Activated T-cell treated with anti-CD3 and anti-CD28 coated beads, Interleukin-2, amount 50 U/mL, for 4 hours (primary cell): ENCODE results near the gene COX19. TPM values are rescaled to one million over a fixed set of nuclear protein-coding genes. Genes with fewer than 3 reads are reported as not detected.
A peak's percentile ranks its signal among the peaks of the same experiment; 100 is the strongest.

Experiments
- ATAC-seq, 2 donors: fragments of 200-7000 bp; cut with Tn5 transposase; one replicate each; pipeline ENCODE4 v1.10.0; 2021
- DNase-seq: peaks from one replicate; pipeline ENCODE4 v3.0.0-alpha.2; 2020
- H3K27me3 Mint-ChIP-seq: one replicate; pipeline ENCODE4 v1.8.0; 2021; ENCODE audit warnings: low read depth, mixed read lengths
- H3K36me3 Mint-ChIP-seq: one replicate; pipeline ENCODE4 v1.8.0; 2022; ENCODE audit warnings: mixed read lengths; ENCODE audit not compliant: insufficient read depth
- H3K4me1 Mint-ChIP-seq: one replicate; pipeline ENCODE4 v1.8.0; 2021; ENCODE audit warnings: low read depth, mixed read lengths
- H3K4me3 Mint-ChIP-seq: one replicate; pipeline ENCODE4 v1.8.0; 2021; ENCODE audit warnings: mild to moderate bottlenecking, moderate library complexity, mixed read lengths
- H3K9me3 Mint-ChIP-seq: one replicate; pipeline ENCODE4 v1.8.0; 2021; ENCODE audit warnings: mixed read lengths
- total RNA-seq, 3 donors: library from RNA; stranded (reverse); gene quantifications; one replicate each; pipeline ENCODE4 v1.2.1, GENCODE V29; 2021

The COX19 gene
- total RNA-seq, 3 donors from 2014 or later = 17.5 to 19.0 (median 18.9) TPM

DNA sequence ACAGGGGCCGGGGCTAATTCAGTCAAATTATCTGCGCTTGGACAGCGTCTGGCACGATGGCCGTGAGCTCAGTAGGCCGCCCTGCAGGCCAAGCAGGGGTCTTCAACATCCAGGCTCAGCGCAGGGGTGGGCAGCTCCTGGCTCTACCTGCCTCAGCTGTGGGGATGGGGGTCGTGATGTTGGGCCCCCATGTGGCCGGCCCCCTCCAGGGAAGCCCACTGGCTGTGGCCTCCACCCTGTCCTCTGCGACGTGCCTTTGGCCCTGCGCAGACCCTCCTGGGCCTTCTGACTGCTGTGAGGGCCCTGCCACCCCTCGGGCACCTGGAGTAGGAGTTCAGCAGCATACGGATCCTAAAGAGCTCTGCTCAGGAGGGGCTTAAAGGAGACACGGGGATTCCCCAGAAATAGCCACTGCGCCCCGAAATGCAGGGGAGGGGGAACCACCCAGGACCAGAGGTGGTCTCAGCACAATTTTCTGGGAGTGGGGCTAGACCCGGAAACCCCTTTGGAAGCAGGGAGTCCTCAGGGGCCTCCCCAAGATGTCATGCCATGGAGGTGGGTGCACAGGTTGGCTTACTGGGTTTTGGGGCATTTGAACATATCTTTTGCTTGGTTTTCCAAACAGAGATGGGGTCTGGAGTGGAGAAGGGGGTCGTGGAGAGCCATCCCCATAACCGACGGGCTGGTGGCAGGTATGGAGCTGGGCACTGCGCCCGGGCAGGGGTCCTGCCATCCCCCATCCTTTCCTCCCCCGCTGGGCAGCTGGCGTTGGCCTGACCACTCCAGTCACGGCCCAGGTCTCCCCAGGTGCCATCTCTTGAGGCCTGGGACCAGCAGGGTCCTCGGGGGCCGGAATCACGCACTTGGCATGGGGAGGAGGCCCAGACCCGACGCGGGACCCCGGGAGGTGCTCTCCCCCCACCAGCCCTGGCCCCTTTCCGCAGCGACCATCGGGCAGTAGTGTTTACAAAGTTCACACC, 16.8 kb downstream of the COX19 start:
- no peak for DNase-seq

DNA sequence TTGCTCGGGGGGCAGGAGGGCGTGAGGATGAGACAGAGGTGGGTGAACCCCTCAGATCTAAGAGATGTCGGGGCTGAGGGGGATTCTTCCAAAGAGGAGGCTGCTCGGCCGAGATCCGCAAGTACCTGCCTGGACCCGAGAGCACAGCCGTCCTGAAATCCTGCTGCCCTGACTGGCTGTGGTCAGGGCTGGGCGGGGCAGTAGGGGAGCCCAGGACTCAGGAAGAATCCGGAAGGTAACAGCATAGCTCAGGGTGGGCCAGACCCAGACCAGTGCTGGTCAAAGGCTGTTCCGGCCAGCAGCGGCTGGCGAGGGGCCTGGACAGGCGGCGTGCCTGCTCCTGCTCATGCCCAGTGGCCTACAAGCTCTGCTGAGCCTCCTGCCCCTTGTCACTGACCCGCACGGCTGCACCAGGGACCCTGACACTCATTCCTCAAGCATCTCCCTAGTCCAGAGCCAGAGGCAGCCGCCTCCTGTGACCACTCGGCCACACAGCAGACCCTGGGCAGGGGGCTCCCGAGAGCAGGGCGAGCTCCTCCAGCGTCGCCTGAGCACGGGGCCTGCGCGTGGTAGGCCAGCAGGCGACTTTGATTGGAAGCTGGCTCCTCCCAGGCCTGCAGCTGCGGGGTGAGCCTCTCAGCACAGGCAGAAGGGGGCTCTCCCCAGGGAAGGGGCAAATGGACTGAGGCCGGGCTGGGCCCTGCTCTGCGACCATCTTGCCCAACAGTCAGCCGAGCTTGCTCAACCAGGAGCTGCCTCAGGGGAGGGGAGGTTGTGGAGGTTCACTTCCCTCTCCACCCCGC, 17.7 kb downstream of the COX19 start:
- H3K4me3 Mint-ChIP-seq = no peak overlapping the region
- H3K27me3 Mint-ChIP-seq = peaks cover 8% of the 10 kb centered on the region
- no peak for DNase-seq
- H3K36me3 Mint-ChIP-seq = no peaks in the 10 kb centered on the region
- no peaks in the 10 kb centered on the region for H3K9me3 Mint-ChIP-seq
- no peak for ATAC-seq
- H3K4me1 Mint-ChIP-seq = peaks cover 3% of the 10 kb centered on the region

More for the DNA sequence above, 16.8 kb downstream of the COX19 start:
- H3K27me3 Mint-ChIP-seq = peaks cover 8% of the 10 kb centered on the region
- H3K4me1 Mint-ChIP-seq = peaks cover 5% of the 10 kb centered on the region
- ATAC-seq = no peak
- H3K9me3 Mint-ChIP-seq = no peaks in the 10 kb centered on the region
- H3K36me3 Mint-ChIP-seq = no peaks in the 10 kb centered on the region
- no peak overlapping the region for H3K4me3 Mint-ChIP-seq

DNA sequence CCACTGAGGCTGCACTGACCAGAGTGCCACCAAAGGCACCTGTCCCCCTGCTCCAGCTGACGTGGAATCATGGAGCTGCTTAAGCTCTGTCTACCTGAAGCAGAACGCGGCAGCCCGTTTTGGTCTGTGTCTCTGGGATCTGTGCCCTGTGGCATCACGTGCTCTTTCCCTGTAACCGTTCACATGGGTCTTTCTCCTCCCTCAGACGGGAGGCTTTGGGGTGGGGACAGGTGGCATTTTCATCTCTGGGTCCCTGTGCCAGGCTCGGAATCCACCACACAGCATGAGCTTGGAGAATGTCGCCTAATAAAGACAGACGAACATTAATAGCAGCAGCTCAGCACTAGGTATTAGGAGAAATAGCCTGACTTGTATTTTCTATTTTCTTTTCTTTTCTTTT, 19.3 kb downstream of the COX19 start:
- Mint-ChIP-seq H3K27me3 (peaks cover 6% of the 10 kb centered on the region), H3K9me3 (no peaks in the 10 kb centered on the region), H3K36me3 (no peaks in the 10 kb centered on the region), H3K4me3 (peak overlapping the region; percentile 77), H3K4me1 (peaks cover 2% of the 10 kb centered on the region)
- no peak for ATAC-seq
- DNase-seq = no peak

DNA sequence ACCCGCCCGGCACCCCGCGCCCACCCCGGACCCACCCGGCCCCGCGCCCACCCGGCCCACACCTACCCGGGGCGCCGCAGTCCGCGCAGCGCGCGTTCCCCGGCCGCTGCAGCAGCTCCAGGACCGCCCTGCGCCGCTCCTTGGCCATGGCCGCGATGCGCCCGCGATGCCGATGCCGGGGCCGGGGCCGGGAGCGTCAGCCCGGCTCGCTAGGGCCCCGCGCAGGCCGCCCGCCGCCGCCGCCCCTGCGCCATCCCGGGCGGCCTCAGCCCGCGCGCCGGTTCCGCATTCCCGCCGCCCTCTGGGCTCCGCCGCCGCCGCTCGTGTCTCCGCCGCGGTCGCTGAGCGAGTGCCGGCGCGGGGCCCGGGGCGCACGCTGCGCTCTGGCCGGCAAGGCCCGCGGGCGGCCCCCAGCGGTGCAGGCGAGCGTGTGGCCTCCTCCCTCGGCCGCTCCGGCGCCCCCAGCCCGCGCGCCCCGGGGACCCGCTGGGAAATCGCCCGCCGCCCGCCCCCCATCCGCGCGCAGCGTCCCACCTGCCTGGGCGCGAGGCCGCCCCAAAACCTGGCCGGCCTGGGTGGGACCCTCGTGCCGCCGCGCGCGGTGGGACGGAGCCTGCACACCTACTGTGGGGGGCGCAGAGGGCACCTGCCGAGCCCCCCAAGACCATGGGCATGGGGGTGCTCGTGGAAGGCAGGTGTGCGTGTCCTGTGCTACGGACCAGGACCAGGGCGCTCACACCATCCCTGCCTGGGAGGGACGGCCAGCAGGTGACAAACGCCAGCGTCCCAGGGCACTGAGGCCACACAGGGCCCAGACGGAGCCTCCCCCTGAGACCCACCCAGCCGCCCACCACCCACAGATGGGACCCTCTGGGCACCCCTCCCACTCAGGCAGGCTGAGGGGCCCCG, 20.8 kb downstream of the COX19 start, which contains the start of gene ADAP1:
Gene ADAP1, minus strand, starts transcription at position 351 of the 909 bp plus-strand sequence. Its CDS starts 203 bp downstream, at position 148.
- H3K36me3 Mint-ChIP-seq = no peaks in the 10 kb centered on the region
- peak within 1 kb of the TSS; percentile 77 for H3K4me3 Mint-ChIP-seq
- peaks cover 4% of the 10 kb centered on the region for H3K27me3 Mint-ChIP-seq
- DNase-seq (peak; percentile 54), ATAC-seq (peak; percentile 90 to 95)
- H3K9me3 Mint-ChIP-seq = no peaks in the 10 kb centered on the region
- H3K4me1 Mint-ChIP-seq = peaks cover 7% of the 10 kb centered on the region

DNA sequence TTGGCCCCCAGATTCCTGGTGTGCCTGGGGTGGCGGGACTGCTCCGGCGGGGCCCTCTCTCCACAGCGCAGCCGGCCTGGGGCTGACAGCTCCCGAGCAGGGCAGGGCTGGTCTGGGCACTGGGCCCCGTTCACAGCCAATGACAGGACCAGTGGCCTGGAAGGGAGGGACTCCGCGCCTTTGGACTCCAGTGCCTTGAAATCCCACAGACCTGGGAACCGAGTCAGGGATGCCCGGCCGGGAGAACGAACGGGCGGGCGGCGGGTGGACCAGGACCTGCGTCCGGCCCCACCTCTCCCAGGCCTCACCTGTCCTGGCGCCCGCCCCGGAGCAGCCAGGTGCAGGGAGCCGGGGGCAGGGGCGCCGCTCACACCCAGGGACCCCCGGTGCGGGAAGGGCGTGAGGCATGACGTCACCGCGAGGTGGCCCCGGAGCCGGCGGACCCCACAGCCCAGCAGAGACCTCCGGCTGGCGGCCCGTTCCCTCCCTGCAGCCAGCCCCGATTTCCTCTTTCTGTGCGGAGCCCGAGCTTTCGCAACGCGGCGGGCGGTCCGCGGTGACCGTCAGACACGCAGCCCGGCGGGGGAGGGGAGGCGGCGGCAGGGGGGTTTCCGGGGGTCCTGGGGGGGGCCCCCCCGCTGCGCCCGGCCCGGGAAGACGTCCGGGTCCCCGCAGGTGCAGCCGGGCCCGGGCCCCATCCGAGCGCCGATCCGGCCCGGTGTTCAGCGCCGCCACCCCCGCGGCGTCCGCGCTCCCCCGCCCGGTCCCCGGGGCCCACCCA, 21.6 kb downstream of the COX19 start:
- H3K4me3 Mint-ChIP-seq = peak overlapping the region; percentile 56
- DNase-seq = no peak

GRCh38 chr7:952548-953441, 22.6 kb downstream of the COX19 start:
- Mint-ChIP-seq H3K27me3 (peaks cover 4% of the 10 kb centered on the region), H3K36me3 (no peaks in the 10 kb centered on the region), H3K4me3 (peak overlapping the region; percentile 56), H3K9me3 (no peaks in the 10 kb centered on the region), H3K4me1 (peaks cover 7% of the 10 kb centered on the region)
- ATAC-seq = no peak
- DNase-seq = no peak

More for the DNA sequence above, 21.6 kb downstream of the COX19 start:
- H3K4me1 Mint-ChIP-seq = peaks cover 7% of the 10 kb centered on the region
- peak; percentile 35 to 41 for ATAC-seq
- no peaks in the 10 kb centered on the region for H3K9me3 Mint-ChIP-seq
- H3K36me3 Mint-ChIP-seq = no peaks in the 10 kb centered on the region
- peaks cover 4% of the 10 kb centered on the region for H3K27me3 Mint-ChIP-seq

DNA sequence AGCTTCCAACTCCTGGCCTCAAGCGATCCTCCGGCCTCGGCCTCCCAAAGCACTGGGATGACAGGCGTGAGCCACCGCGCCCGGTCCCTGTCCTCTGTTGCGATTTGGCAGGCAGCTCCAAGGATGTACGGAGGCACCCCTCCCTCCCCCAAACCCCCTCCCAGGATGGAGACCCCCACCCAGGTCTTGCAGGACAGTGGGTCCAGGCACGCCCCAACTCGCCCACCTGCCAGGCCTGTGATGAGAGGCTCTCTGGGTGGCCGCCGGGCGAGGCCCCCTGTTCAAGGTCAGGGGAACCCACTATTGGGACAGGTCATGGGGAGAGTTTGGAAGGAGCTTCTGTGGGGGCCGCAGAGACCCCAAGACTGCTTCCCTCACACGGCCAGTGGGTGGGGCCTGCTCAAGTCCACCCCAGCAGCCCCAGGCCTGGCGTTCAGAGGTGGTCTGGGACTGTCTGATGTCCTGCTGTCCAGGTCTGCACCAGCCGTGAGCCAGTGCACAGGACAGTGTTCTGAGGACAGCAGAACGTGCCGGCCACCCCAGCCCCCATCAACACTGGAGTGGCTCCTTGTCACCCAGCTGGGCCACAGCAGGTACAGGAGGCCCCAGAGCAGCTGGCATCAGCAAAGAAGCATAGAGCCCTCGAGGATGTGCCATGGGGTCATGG, 23.3 kb downstream of the COX19 start:
- Mint-ChIP-seq H3K4me3 (peak overlapping the region; percentile 56), H3K36me3 (no peaks in the 10 kb centered on the region), H3K9me3 (no peaks in the 10 kb centered on the region), H3K27me3 (peaks cover 4% of the 10 kb centered on the region), H3K4me1 (peaks cover 7% of the 10 kb centered on the region)
- DNase-seq (no peak), ATAC-seq (no peak)

- no peak for ATAC-seq
- Mint-ChIP-seq H3K27me3 (no peaks in the 10 kb centered on the region), H3K4me1 (peaks cover 5% of the 10 kb centered on the region), H3K9me3 (no peaks in the 10 kb centered on the region), H3K36me3 (no peaks in the 10 kb centered on the region), H3K4me3 (no peak overlapping the region)
- no peak for DNase-seq
Observed at GRCh38 chr7:949021-949934, 26.1 kb downstream of the COX19 start.

- ATAC-seq = no peak
- no peak overlapping the region for H3K4me3 Mint-ChIP-seq
- no peaks in the 10 kb centered on the region for H3K27me3 Mint-ChIP-seq
- no peak for DNase-seq
- H3K36me3 Mint-ChIP-seq = no peaks in the 10 kb centered on the region
- peaks cover 5% of the 10 kb centered on the region for H3K4me1 Mint-ChIP-seq
- no peaks in the 10 kb centered on the region for H3K9me3 Mint-ChIP-seq
Observed at GRCh38 chr7:947391-948210, 27.7 kb downstream of the COX19 start.

DNA sequence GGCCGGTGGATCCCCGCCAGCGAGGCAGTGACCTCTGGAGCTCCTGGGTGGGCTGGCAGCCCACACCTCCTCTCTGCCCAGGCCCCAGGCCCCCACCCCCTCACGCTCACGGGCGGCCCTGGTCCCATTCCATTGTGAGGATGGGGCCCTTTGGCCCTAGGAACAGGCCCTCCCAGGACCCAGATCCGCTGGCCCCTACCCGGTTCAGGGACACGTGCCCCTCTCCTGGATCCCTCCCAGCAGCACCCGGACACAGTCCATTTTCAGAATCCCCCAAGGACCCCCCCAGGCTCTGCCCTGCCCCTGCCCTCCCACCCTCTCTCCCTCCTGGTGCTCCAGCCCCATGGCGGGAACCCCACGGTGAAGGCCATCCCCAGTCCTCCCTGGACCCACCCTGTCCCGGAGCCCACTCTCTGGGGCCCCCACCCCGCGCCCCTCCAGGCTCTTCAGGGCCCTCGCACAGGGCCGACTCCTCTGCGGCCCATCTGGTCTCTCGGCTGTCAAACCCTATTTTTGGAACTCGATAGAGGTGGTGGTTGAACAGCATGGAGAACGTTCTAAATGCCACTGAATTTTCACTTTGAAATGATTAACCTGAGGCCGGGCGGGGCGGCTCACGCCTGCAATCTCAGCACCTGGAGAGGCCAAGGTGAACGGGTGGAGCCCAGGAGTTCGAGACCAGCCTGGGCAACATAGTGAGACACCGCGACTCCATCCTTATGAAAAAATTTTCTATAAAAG, 28.9 kb downstream of the COX19 start:
- H3K36me3 Mint-ChIP-seq = no peaks in the 10 kb centered on the region
- H3K4me1 Mint-ChIP-seq = peaks cover 12% of the 10 kb centered on the region
- H3K27me3 Mint-ChIP-seq = no peaks in the 10 kb centered on the region
- no peak for ATAC-seq
- DNase-seq = no peak
- no peak overlapping the region for H3K4me3 Mint-ChIP-seq
- H3K9me3 Mint-ChIP-seq = no peaks in the 10 kb centered on the region
